Measurements from ENCODE around the gene EIF4H. TPM values are rescaled to one million over a fixed set of nuclear protein-coding genes. Genes with fewer than 3 reads are reported as not detected.
A peak's percentile ranks its signal among the peaks of the same experiment; 100 is the strongest.

EIF4H gene
- total RNA-seq, 1 donor from 2014 or later, result 214 TPM

DNA sequence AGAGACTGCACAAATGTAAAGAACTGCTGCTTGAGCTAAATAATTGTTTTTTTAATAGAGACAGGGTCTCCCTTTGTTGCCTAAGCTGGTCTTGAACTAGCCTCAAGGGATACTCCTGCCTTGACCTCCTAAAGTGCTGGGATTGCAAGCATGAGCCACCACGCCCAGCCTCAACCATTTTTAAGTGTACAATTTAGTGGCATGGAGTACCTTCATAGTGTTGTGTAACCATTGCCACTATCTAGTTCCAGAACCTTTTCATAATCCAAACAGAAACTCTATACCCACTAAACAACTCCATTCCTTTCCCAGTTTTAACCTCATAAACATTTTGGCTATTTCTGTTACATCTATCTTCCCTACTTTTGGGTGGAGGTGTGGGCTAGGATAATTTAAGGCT, 6.7 kb downstream of the EIF4H start:
- no peak overlapping the region for H3K27ac ChIP-seq
- H3K79me2 ChIP-seq (ENCODE audit: low read depth), result peaks cover 100% of the 10 kb centered on the region
- peaks cover 20% of the 10 kb centered on the region for H3F3A ChIP-seq (ENCODE audit: low read depth)
- no peak overlapping the region for H3K4me3 ChIP-seq
- Mint-ChIP-seq H3K4me1 (peaks cover 20% of the 10 kb centered on the region), H3K27me3 (ENCODE audit: insufficient read depth, low read depth) (no peaks in the 10 kb centered on the region), H3K36me3 (peaks cover 18% of the 10 kb centered on the region), H3K9me3 (no peaks in the 10 kb centered on the region), H3K27ac (no peak overlapping the region), H3K4me3 (no peak overlapping the region)
- no peak for TF ChIP-seq EZH2phosphoT487 (IDR thresholded peaks at IDR 0.05)
- H3K4me2 ChIP-seq, result no peak overlapping the region
- no peak overlapping the region for H2AFZ ChIP-seq (replicated peaks)
- H3K4me1 ChIP-seq, result peaks cover 10% of the 10 kb centered on the region
- DNase-seq (ENCODE audit: low spot score), result no peak
- H3K36me3 ChIP-seq, result peaks cover 15% of the 10 kb centered on the region
- H3K9ac ChIP-seq, result no peak overlapping the region
- no peaks in the 10 kb centered on the region for H3K27me3 ChIP-seq
- peaks cover 100% of the 10 kb centered on the region for H4K20me1 ChIP-seq (ENCODE audit: low read depth)
- H3K9me3 ChIP-seq (ENCODE audit: low read depth), result no peaks in the 10 kb centered on the region

DNA sequence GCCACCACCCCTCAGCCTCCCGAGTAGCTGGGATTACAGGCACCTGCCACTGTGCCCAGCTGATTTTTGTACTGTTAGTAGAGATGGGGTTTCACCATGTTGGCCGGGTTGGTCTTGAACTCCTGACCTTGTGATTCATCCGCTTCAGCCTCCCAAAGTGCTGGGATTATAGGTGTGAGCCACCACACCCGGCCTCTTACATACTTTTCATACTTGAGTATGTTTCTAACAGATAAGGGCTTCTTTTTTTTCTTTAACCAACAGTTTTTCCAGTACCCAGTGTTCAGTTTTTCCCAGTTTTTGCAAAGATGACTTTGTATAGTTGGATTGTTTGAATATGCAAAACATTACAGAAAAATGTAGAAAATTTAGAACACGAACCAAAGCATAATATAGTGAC, 7.7 kb downstream of the EIF4H start:
- Histone ChIP-seq H4K20me1 (ENCODE audit: low read depth) (peaks cover 100% of the 10 kb centered on the region), H3K4me3 (no peak overlapping the region), H2AFZ (replicated peaks) (no peak overlapping the region), H3K27me3 (no peaks in the 10 kb centered on the region), H3K9ac (no peak overlapping the region), H3K27ac (no peak overlapping the region), H3K79me2 (ENCODE audit: low read depth) (peaks cover 100% of the 10 kb centered on the region), H3K4me1 (peaks cover under 1% of the 10 kb centered on the region), H3K9me3 (ENCODE audit: low read depth) (no peaks in the 10 kb centered on the region), H3F3A (ENCODE audit: low read depth) (peaks cover 18% of the 10 kb centered on the region), H3K36me3 (peaks cover 8% of the 10 kb centered on the region), H3K4me2 (no peak overlapping the region)
- H3K27me3 Mint-ChIP-seq (ENCODE audit: insufficient read depth, low read depth), result no peaks in the 10 kb centered on the region
- no peak for TF ChIP-seq EZH2 (IDR thresholded peaks at IDR 0.05)
- TF ChIP-seq, protein P1, sequence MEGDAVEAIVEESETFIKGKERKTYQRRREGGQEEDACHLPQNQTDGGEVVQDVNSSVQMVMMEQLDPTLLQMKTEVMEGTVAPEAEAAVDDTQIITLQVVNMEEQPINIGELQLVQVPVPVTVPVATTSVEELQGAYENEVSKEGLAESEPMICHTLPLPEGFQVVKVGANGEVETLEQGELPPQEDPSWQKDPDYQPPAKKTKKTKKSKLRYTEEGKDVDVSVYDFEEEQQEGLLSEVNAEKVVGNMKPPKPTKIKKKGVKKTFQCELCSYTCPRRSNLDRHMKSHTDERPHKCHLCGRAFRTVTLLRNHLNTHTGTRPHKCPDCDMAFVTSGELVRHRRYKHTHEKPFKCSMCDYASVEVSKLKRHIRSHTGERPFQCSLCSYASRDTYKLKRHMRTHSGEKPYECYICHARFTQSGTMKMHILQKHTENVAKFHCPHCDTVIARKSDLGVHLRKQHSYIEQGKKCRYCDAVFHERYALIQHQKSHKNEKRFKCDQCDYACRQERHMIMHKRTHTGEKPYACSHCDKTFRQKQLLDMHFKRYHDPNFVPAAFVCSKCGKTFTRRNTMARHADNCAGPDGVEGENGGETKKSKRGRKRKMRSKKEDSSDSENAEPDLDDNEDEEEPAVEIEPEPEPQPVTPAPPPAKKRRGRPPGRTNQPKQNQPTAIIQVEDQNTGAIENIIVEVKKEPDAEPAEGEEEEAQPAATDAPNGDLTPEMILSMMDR (IDR thresholded peaks at IDR 0.05), result no peak
- no peak for TF ChIP-seq EZH2phosphoT487 (IDR thresholded peaks at IDR 0.05)
- H3K36me3 Mint-ChIP-seq, result peaks cover 20% of the 10 kb centered on the region
- H3K27ac Mint-ChIP-seq, result no peak overlapping the region
- H3K4me3 Mint-ChIP-seq, result no peak overlapping the region
- no peak for DNase-seq (ENCODE audit: low spot score)
- no peaks in the 10 kb centered on the region for H3K9me3 Mint-ChIP-seq
- peaks cover 15% of the 10 kb centered on the region for H3K4me1 Mint-ChIP-seq

DNA sequence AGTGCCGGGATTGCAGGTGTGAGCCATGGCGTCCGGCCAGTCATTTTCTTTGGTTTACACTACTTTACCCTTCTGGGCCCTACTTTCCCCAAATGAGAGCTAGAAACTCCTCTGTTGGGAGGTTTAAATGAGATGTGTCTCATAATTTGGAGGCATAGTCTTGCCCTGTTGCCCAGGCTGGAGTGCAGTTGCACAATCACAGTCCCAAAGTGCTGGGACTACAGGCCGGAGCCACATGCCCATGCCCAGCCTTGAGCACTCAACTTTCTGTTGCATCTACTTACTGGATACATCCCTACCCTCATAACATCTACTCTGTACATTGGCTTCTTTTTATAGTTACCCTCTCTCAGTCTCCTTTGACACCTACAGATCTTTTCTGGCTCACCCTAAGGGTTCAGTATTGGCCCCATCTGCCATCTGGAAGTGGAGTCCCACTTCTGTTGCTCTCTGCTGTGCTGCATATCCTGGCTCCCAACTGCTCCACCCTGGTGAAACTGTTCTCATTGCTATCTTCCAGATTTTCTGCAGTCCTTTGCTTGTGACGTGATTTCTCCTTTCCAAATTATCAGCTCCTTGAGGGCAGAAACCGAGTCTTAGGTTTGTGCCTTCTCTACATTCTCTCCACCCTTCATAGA, 8.4 kb downstream of the EIF4H start:
- peak overlapping the region; percentile 40 for H3K9ac ChIP-seq
- H2AFZ ChIP-seq (replicated peaks), result no peak overlapping the region
- no peaks in the 10 kb centered on the region for H3K4me1 ChIP-seq
- no peaks in the 10 kb centered on the region for H3K27me3 Mint-ChIP-seq (ENCODE audit: insufficient read depth, low read depth)
- no peak for DNase-seq (ENCODE audit: low spot score)
- H3K27ac Mint-ChIP-seq, result no peak overlapping the region
- H3K9me3 Mint-ChIP-seq, result no peaks in the 10 kb centered on the region
- H3K4me1 Mint-ChIP-seq, result peaks cover 13% of the 10 kb centered on the region
- peaks cover under 1% of the 10 kb centered on the region for H3K36me3 ChIP-seq
- H3K9me3 ChIP-seq (ENCODE audit: low read depth), result no peaks in the 10 kb centered on the region
- H3K27ac ChIP-seq, result no peak overlapping the region
- H3F3A ChIP-seq (ENCODE audit: low read depth), result peaks cover 16% of the 10 kb centered on the region
- H3K4me3 ChIP-seq, result no peak overlapping the region
- TF ChIP-seq, protein P1 (IDR thresholded peaks at IDR 0.05), result no peak
- TF ChIP-seq EZH2 (IDR thresholded peaks at IDR 0.05) (no peak), EZH2phosphoT487 (IDR thresholded peaks at IDR 0.05) (no peak)
- H3K79me2 ChIP-seq (ENCODE audit: low read depth), result peaks cover 100% of the 10 kb centered on the region
- peaks cover 22% of the 10 kb centered on the region for H3K36me3 Mint-ChIP-seq
- H3K27me3 ChIP-seq, result no peaks in the 10 kb centered on the region
- no peak overlapping the region for H3K4me3 Mint-ChIP-seq
- H3K4me2 ChIP-seq, result no peak overlapping the region
- H4K20me1 ChIP-seq (ENCODE audit: low read depth), result peaks cover 100% of the 10 kb centered on the region

DNA sequence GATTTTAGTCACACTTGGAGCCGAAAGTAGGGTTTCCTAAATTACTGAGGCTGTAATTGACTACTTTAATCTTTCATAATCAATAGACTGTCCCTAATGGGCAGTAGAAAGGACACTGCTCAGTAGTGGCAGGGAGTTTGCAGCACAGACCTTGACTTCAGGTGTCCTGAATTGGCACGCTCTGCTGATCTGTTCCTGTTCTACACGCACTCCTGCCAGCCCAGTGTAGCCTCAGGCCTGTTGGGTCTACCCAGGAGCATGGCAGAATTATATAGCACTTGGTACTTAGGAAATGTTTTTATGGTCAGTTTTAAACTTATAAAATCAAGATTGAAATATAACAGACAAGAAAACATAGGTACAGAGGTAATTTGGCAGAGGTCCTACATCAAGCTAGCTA, 9.0 kb downstream of the EIF4H start:
- Histone ChIP-seq H3K27me3 (no peaks in the 10 kb centered on the region), H4K20me1 (ENCODE audit: low read depth) (peaks cover 100% of the 10 kb centered on the region), H3K36me3 (no peaks in the 10 kb centered on the region), H3K4me3 (no peak overlapping the region), H3K27ac (no peak overlapping the region), H2AFZ (replicated peaks) (no peak overlapping the region), H3K79me2 (ENCODE audit: low read depth) (peaks cover 100% of the 10 kb centered on the region), H3F3A (ENCODE audit: low read depth) (peaks cover 16% of the 10 kb centered on the region), H3K4me1 (no peaks in the 10 kb centered on the region), H3K4me2 (no peak overlapping the region), H3K9me3 (ENCODE audit: low read depth) (no peaks in the 10 kb centered on the region), H3K9ac (peak overlapping the region; percentile 40)
- Mint-ChIP-seq H3K36me3 (peaks cover 23% of the 10 kb centered on the region), H3K9me3 (no peaks in the 10 kb centered on the region), H3K4me1 (peaks cover 11% of the 10 kb centered on the region), H3K4me3 (no peak overlapping the region), H3K27ac (no peak overlapping the region), H3K27me3 (ENCODE audit: insufficient read depth, low read depth) (no peaks in the 10 kb centered on the region)
- TF ChIP-seq, protein P1 (IDR thresholded peaks at IDR 0.05), result no peak
- TF ChIP-seq EZH2phosphoT487 (IDR thresholded peaks at IDR 0.05), result no peak
- TF ChIP-seq EZH2 (IDR thresholded peaks at IDR 0.05), result no peak
- no peak for DNase-seq (ENCODE audit: low spot score)
